SK-N-SH treated with all-trans-retinoic acid at 6 μM for 48 hours (cell line): Measurements from ENCODE around the gene USP24.

Source experiments
- ATAC-seq: fragments of 200-7000 bp; cut with Tn5 transposase; 3 replicates; pipeline ENCODE4 v1.9.1; 2020; ENCODE audit warnings: mild to moderate bottlenecking, moderate library complexity
- ARNTL ChIP-seq: fragments of 450-650 bp; formaldehyde crosslinking; IDR thresholded peaks from 2 replicates; pipeline ENCODE4 v1.5.0; 2020; ENCODE audit warnings: low read depth, mild to moderate bottlenecking, moderate library complexity, borderline replicate concordance
- BACH2 ChIP-seq: fragments of 250-450 bp; sonication (Bioruptor Pico); IDR thresholded peaks from 2 replicates; pipeline ENCODE4 v1.9.0; 2021; ENCODE audit warnings: mild to moderate bottlenecking, borderline replicate concordance
- CREB5 ChIP-seq: fragments of 250-450 bp; sonication (Bioruptor Pico); IDR thresholded peaks from 2 replicates; pipeline ENCODE4 v1.5.1; 2020; ENCODE audit warnings: low read depth, mild to moderate bottlenecking, moderate library complexity
- CSDC2 ChIP-seq: fragments of 250-450 bp; sonication (Bioruptor Pico); IDR thresholded peaks from 2 replicates; pipeline ENCODE4 v1.5.0; 2020; ENCODE audit warnings: mild to moderate bottlenecking, moderate library complexity
- CSRNP3 ChIP-seq: fragments of 250-450 bp; sonication (Bioruptor Pico); IDR thresholded peaks from 2 replicates; pipeline ENCODE4 v1.5.1; 2021; ENCODE audit warnings: mild to moderate bottlenecking, moderate library complexity
- ESRRG ChIP-seq: fragments of 250-450 bp; sonication (Bioruptor Pico); IDR thresholded peaks from 2 replicates; pipeline ENCODE4 v1.6.1; 2021; ENCODE audit warnings: mild to moderate bottlenecking
- ISL1 ChIP-seq: fragments of 250-450 bp; sonication (Bioruptor Pico); IDR thresholded peaks from 2 replicates; pipeline ENCODE4 v2.1.2; 2022; ENCODE audit warnings: mild to moderate bottlenecking, moderate library complexity
- OSR1 ChIP-seq: fragments of 250-450 bp; sonication (Bioruptor Pico); IDR thresholded peaks from 2 replicates; pipeline ENCODE4 v1.8.0; 2022; ENCODE audit warnings: moderate library complexity, mild to moderate bottlenecking, inconsistent platforms
- PPARA ChIP-seq: fragments of 250-450 bp; sonication (Bioruptor Pico); IDR thresholded peaks from 2 replicates; pipeline ENCODE4 v1.5.0; 2020; ENCODE audit warnings: mild to moderate bottlenecking, borderline replicate concordance
- RARB ChIP-seq: fragments of 250-450 bp; sonication (Bioruptor Pico); IDR thresholded peaks from 2 replicates; pipeline ENCODE4 v1.8.0; 2021; ENCODE audit warnings: mild to moderate bottlenecking, moderate library complexity
- SNAI2 ChIP-seq: fragments of 250-450 bp; sonication (Bioruptor Pico); IDR thresholded peaks from 2 replicates; pipeline ENCODE4 v1.5.0; 2020; ENCODE audit warnings: mild to moderate bottlenecking, moderate library complexity
- TCF4 ChIP-seq: fragments of 250-450 bp; sonication (Bioruptor Pico); IDR thresholded peaks from 2 replicates; pipeline ENCODE4 v1.8.0; 2021; ENCODE audit warnings: mild to moderate bottlenecking, moderate library complexity, borderline replicate concordance
- TOX ChIP-seq: fragments of 250-450 bp; sonication (Bioruptor Pico); IDR thresholded peaks from 2 replicates; pipeline ENCODE4 v1.8.0; 2021; ENCODE audit warnings: mild to moderate bottlenecking, moderate library complexity, borderline replicate concordance
- TSHZ2 ChIP-seq: fragments of 250-450 bp; sonication (Bioruptor Pico); IDR thresholded peaks from 2 replicates; pipeline ENCODE4 v1.5.0; 2020; ENCODE audit warnings: mild to moderate bottlenecking, moderate library complexity
- ZC3H10 ChIP-seq: fragments of 250-450 bp; sonication (Bioruptor Pico); IDR thresholded peaks from 2 replicates; pipeline ENCODE4 v1.5.1; 2021; ENCODE audit warnings: mild to moderate bottlenecking, moderate library complexity
- ZFP30 ChIP-seq: fragments of 450-650 bp; formaldehyde crosslinking; IDR thresholded peaks from 2 replicates; pipeline ENCODE4 v1.5.0; 2022; ENCODE audit warnings: mild to moderate bottlenecking, moderate library complexity
- ZNF565 ChIP-seq: fragments of 450-650 bp; formaldehyde crosslinking; conservative IDR thresholded peaks from 2 replicates; pipeline ENCODE4 v1.5.0; 2020; ENCODE audit warnings: low read depth, mild to moderate bottlenecking, moderate library complexity
- TF ChIP-seq, protein P1 (sequence below): fragments of 250-450 bp; sonication (Bioruptor Pico); IDR thresholded peaks from 2 replicates; pipeline ENCODE4 v1.8.0; 2020; ENCODE audit warnings: mild to moderate bottlenecking, moderate library complexity, borderline replicate concordance

Gene USP24

DNA sequence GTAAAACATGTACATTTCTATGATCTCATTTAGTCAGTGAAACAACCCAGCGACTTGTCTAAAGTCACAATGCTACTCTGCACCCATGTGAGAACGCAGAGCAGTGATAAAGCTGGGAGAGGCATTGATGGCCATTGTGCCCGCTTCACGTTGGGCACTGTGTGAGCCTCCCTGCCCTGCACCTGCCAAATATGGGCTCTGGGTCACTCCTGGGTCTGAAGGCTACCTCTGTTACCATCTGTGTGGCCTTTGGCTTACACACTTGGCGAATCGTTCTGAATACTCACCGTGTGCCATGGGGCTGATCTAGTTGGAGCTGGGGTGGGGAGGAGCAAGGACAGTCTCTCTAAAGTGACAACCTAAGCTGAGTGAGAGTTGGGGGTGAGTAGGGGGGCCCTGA lies 145.9 kb downstream of the USP24 start:
- ATAC-seq = no peak
- TF ChIP-seq ZC3H10 (no peak), TSHZ2 (CRISPR knock-in tag) (no peak), OSR1 (CRISPR knock-in tag) (no peak), TCF4 (CRISPR knock-in tag) (no peak), ESRRG (CRISPR knock-in tag) (no peak), ZFP30 (CRISPR knock-in tag) (no peak), CSDC2 (CRISPR knock-in tag) (no peak), CREB5 (CRISPR knock-in tag) (no peak), ARNTL (CRISPR knock-in tag) (no peak), TOX (CRISPR knock-in tag) (no peak)

DNA sequence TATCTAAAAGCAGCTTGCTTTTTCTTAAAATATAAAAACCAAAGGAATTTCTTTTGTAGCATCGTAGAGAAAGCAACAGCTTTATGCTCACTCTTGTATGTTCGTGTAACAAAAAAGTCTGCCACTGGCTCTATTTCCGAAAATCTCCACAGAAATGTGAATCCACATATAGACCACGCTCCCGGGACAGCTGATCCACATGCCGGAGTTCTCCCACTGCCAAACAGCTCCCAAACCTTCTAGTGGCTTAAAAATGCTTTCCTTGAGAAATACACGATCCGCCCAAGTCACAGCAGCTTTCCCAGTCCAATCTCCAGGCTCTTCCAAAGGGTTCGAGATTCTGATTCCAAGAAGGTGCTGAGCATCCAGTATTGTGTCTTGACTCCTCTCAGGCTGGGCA lies 146.5 kb downstream of the USP24 start:
- TF ChIP-seq CREB5 (CRISPR knock-in tag) (no peak), CSRNP3 (CRISPR knock-in tag) (no peak), SNAI2 (CRISPR knock-in tag) (no peak), PPARA (no peak), OSR1 (CRISPR knock-in tag) (no peak), TSHZ2 (CRISPR knock-in tag) (no peak), CSDC2 (CRISPR knock-in tag) (no peak), TCF4 (CRISPR knock-in tag) (no peak), ISL1 (CRISPR knock-in tag) (no peak), BACH2 (CRISPR knock-in tag) (no peak), TOX (CRISPR knock-in tag) (no peak), ESRRG (CRISPR knock-in tag) (no peak), ARNTL (CRISPR knock-in tag) (no peak), RARB (CRISPR knock-in tag) (no peak), ZNF565 (CRISPR knock-in tag) (no peak), ZFP30 (CRISPR knock-in tag) (no peak)
- TF ChIP-seq, protein P1, sequence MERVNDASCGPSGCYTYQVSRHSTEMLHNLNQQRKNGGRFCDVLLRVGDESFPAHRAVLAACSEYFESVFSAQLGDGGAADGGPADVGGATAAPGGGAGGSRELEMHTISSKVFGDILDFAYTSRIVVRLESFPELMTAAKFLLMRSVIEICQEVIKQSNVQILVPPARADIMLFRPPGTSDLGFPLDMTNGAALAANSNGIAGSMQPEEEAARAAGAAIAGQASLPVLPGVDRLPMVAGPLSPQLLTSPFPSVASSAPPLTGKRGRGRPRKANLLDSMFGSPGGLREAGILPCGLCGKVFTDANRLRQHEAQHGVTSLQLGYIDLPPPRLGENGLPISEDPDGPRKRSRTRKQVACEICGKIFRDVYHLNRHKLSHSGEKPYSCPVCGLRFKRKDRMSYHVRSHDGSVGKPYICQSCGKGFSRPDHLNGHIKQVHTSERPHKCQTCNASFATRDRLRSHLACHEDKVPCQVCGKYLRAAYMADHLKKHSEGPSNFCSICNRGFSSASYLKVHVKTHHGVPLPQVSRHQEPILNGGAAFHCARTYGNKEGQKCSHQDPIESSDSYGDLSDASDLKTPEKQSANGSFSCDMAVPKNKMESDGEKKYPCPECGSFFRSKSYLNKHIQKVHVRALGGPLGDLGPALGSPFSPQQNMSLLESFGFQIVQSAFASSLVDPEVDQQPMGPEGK (CRISPR knock-in tag) = no peak
- ATAC-seq = no peak
